Gastrocnemius medialis (tissue), 4 donors: Measurements from ENCODE around the gene SESTD1. TPM values are rescaled to one million over a fixed set of nuclear protein-coding genes. Genes with fewer than 3 reads are reported as not detected.

Experiments used
- ATAC-seq, 2 donors: fragments of 150-250 bp; one replicate each; pipeline ENCODE4 v1.9.1; 2016
- DNase-seq, 2 donors: peaks; one replicate each; pipeline ENCODE4 v3.0.0-alpha.2; 2019
- H3K27ac ChIP-seq, 4 donors: fragments of 200-600 bp; sonication (generic); 1 replicate in 1 of 4; 2 replicates in 3 of 4; pipeline ENCODE4 v1.5.1; 2016 to 2018; ENCODE audit warnings: mild to moderate bottlenecking in 2 of 4, moderate library complexity in 1 of 4
- H3K27me3 ChIP-seq, 3 donors: fragments of 200-600 bp; sonication (generic) in 2 of 3; 1 replicate in 1 of 3; 2 replicates in 2 of 3; pipeline versions ENCODE4 v1.5.1 to v1.6.0; 2016 to 2019; ENCODE audit warnings: mild to moderate bottlenecking in 1 of 3, moderate library complexity in 1 of 3
- H3K36me3 ChIP-seq, 2 donors: fragments of 200-600 bp; sonication (generic) in 1 of 2; one replicate each; pipeline ENCODE4 v1.5.1; 2017 to 2018
- H3K4me1 ChIP-seq, 2 donors: fragments of 200-600 bp; sonication (generic) in 1 of 2; one replicate each; pipeline ENCODE4 v1.5.1; 2016 to 2017; ENCODE audit warnings: mild to moderate bottlenecking in 2 of 2
- H3K4me3 ChIP-seq, 4 donors: fragments of 200-600 bp; sonication (generic) in 3 of 4; 1 replicate in 1 of 4; 2 replicates in 3 of 4; pipeline ENCODE4 v1.5.1; 2016 to 2019; ENCODE audit warnings: mild to moderate bottlenecking in 2 of 4
- H3K9me3 ChIP-seq, 3 donors: fragments of 200-600 bp; sonication (generic) in 2 of 3; 1 replicate in 1 of 3; 2 replicates in 2 of 3; pipeline ENCODE4 v1.5.1; 2016 to 2019
- CTCF ChIP-seq, 5 experiments: fragments of 450-650 bp in 3 of 5; fragments of 200-600 bp in 2 of 5; sonication (generic) in 2 of 5; IDR thresholded peaks in 4 of 5; conservative IDR thresholded peaks in 1 of 5; 1 replicate in 4 of 5; 2 replicates in 1 of 5; pipeline ENCODE4 v1.5.1; 2016 to 2019; ENCODE audit warnings: antibody characterized with exemption in 5 of 5, mild to moderate bottlenecking in 3 of 5, moderate library complexity in 3 of 5
- POLR2A ChIP-seq, 2 donors: fragments of 450-650 bp; IDR thresholded peaks; one replicate each; pipeline ENCODE4 v1.6.1; 2017; ENCODE audit warnings: antibody characterized with exemption in 2 of 2, mild to moderate bottlenecking in 2 of 2, moderate library complexity in 2 of 2
- in situ Hi-C, 4 donors: fragments of 200-750 bp; cut with MboI; loops; one replicate each; pipeline versions ENCODE4 v1.15.0 to v1.8.0; 2017; ENCODE audit warnings: low sequenced_read_pairs in 4 of 4
- intact Hi-C: fragments of 100-400 bp; cut with DNase I; formaldehyde crosslinking; loops from one replicate; pipeline ENCODE4 v1.15.1; 2023; ENCODE audit warnings: low total_unique reads
- total RNA-seq, 4 donors: library from RNA; depleted of rRNA; stranded (reverse); fragments of >200 nt; gene quantifications; one replicate each; pipeline versions ENCODE4 v1.1.0 to v1.2.3, GENCODE V29; 2016

SESTD1 gene
- total RNA-seq, 4 donors from 2014 or later, result 4.1 to 11.0 (median 8.6) TPM

GRCh38 chr2:179277429-179278196 lies 13.0 kb upstream of the SESTD1 start:
- Histone ChIP-seq H3K27me3 (no peaks in the 10 kb centered on the region), H3K9me3 (no peaks in the 10 kb centered on the region), H3K4me3 (no peak overlapping the region), H3K27ac (no peak overlapping the region), H3K36me3 (no peaks in the 10 kb centered on the region), H3K4me1 (peaks cover 4 to 9% of the 10 kb centered on the region in 2 donors)
- TF ChIP-seq CTCF (IDR thresholded peaks at IDR 0.05 in 4 of 5, conservative IDR thresholded peaks at IDR 0.05 in 1 of 5) (no peak), POLR2A (IDR thresholded peaks at IDR 0.05) (no peak)
- intact Hi-C loops (no loop called here), in situ Hi-C loops (no loop called here)
- ATAC-seq (no peak), DNase-seq (no peak)

- ATAC-seq (no peak), DNase-seq (no peak)
- Histone ChIP-seq H3K4me3 (no peak overlapping the region), H3K36me3 (no peaks in the 10 kb centered on the region), H3K27me3 (no peaks in the 10 kb centered on the region), H3K4me1 (peaks cover 5 to 13% of the 10 kb centered on the region in 2 donors), H3K9me3 (no peaks in the 10 kb centered on the region), H3K27ac (no peak overlapping the region)
- TF ChIP-seq CTCF (IDR thresholded peaks at IDR 0.05 in 4 of 5, conservative IDR thresholded peaks at IDR 0.05 in 1 of 5), result no peak
- in situ Hi-C loops (no loop called here), intact Hi-C loops (no loop called here)
Observed at GRCh38 chr2:179275253-179276012, 10.8 kb upstream of the SESTD1 start.

GRCh38 chr2:179274749-179275148 lies 10.1 kb upstream of the SESTD1 start:
- Histone ChIP-seq H3K4me3 (no peak overlapping the region), H3K9me3 (no peaks in the 10 kb centered on the region), H3K36me3 (no peaks in the 10 kb centered on the region), H3K4me1 (peaks cover 5 to 13% of the 10 kb centered on the region in 2 donors), H3K27ac (no peak overlapping the region), H3K27me3 (no peaks in the 10 kb centered on the region)
- in situ Hi-C loops, result no loop called here
- DNase-seq (no peak), ATAC-seq (no peak)
- intact Hi-C loops, result loop anchor here (5.0 kb wide), 1 partner anchor 68 kb away; no protein-coding TSS in a partner anchor
- TF ChIP-seq CTCF (IDR thresholded peaks at IDR 0.05 in 4 of 5, conservative IDR thresholded peaks at IDR 0.05 in 1 of 5) (no peak), POLR2A (IDR thresholded peaks at IDR 0.05) (no peak)

- in situ Hi-C loops, result no loop called here
- ATAC-seq, result no peak
Observed at GRCh38 chr2:179273461-179273962, 8.9 kb upstream of the SESTD1 start.

More at GRCh38 chr2:179273461-179273962, 8.9 kb upstream of the SESTD1 start:
- Histone ChIP-seq H3K4me3 (no peak overlapping the region), H3K27ac (peak overlapping the region in 3 of 4 donors; percentile 5 to 53 (median 11)), H3K4me1 (peaks cover 5 to 13% of the 10 kb centered on the region in 2 donors), H3K9me3 (no peaks in the 10 kb centered on the region), H3K27me3 (no peaks in the 10 kb centered on the region), H3K36me3 (no peaks in the 10 kb centered on the region)
- no peak for TF ChIP-seq POLR2A (IDR thresholded peaks at IDR 0.05)
- no peak for TF ChIP-seq CTCF (IDR thresholded peaks at IDR 0.05 in 4 of 5, conservative IDR thresholded peaks at IDR 0.05 in 1 of 5)
- DNase-seq, result no peak
- intact Hi-C loops, result loop anchor here (5.0 kb wide), 1 partner anchor 69 kb away; no protein-coding TSS in a partner anchor
